NT2/D1 (cell line): ENCODE data around the gene ATP1A2.

Source experiments
- SUZ12 ChIP-seq: IDR thresholded peaks from 2 replicates; pipeline ENCODE4 v1.6.1; 2011; ENCODE audit not compliant: insufficient read length, insufficient read depth; ENCODE audit errors: extremely low read depth
- YY1 ChIP-seq: IDR thresholded peaks from 2 replicates; pipeline ENCODE4 v1.6.1; 2011; ENCODE audit not compliant: insufficient read length, insufficient read depth
- ZNF274 ChIP-seq: IDR thresholded peaks from 2 replicates; pipeline ENCODE4 v1.6.1; 2011; ENCODE audit warnings: mild to moderate bottlenecking, low read depth, low read length

GRCh38 chr1:160117709-160118183, 2.2 kb downstream of the ATP1A2 start:
- TF ChIP-seq ZNF274 (no peak), YY1 (no peak), SUZ12 (no peak)
